ENCODE measurements around the gene ARHGEF40.
"Not testable (repeated sequence)": the region's sequence is repeated elsewhere in the genome, so short reads cannot be mapped to it uniquely, and the experiment has no call there.

ARHGEF40 gene

DNA sequence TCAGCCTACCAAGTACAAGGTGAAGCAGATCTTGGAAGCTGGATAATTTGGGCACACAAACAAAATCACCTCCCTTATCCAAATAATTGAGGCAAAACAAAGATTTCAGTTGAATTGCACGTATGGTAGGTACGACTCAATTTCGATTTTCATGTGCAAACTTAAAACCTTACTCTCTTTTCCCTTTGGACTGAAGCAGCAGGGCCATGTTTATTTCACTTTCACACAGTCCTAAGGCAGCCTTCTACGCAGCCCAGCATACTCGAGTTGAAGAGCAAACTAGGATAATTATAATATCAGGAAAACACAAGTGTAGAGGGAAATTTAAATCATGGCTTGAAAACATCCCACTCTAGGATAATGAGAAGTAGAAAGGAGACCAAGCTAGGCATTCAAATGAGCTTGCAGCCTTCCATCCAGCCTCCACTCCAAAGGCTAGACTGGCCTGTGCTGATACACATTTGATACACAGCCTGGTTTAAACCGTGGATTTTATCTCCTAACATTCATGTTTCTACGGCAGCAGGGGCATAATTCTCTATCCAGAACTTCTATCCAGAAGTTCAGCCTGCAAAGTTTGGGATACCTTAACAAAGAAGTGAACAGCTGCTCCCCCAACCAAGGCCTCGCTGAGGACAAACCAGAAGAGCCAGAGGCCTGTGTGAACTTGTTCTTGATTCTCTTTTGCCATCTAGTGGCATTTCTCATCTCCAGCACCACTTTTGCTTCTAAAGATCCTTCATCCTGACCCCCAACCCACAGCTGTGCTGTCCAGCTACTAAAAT lies 30.3 kb upstream of the ARHGEF40 start:
- no peak for DNase-seq (ENCODE audit: low spot score)

DNA sequence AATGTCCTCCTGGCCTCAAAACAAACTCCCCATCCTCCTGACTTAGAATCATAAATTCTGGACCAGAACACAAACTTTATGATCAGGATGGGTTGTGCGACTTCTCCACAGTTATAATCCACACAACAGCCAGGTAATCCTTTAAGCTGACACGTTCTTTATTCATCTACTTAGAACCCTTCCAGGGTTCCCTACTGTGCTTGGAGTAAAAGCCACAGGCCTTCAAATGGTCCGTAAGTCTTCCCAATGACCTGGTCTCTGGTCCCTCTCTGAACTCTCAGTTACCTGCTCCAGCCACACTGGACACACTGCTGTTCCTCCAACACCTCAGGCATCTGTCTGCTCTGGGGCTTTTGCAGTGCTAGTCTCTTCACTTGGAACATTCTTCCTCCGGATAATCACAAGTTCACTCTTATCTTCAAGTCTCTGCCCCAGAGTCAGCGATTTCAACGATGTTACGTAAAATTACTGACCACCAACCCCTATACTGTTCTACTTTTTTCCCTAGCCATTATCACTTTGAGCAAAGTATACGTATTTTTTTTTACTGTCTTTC lies 29.7 kb upstream of the ARHGEF40 start:
- no peak for DNase-seq (ENCODE audit: low spot score)

DNA sequence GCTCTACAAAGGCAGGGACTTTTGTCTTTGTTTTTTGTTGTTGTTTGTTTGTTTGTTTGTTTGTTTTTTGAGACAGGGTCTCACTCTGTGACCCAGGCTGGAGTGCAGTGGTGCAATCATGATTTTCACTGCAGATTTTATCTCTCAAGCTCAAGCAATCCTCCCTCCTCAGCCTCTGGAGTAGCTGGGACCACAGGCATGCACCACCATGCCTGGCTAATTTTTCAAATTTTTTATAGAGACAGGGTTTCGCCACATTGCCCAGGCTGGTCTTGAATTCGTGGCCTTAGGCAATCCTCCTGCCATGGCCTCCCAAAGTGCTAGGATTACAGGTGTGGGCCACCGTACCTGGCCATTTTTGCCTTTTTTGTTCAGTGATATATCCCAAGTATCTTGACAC lies 29.2 kb upstream of the ARHGEF40 start:
- DNase-seq (ENCODE audit: low spot score), result not testable (repeated sequence)

- no peak for DNase-seq (ENCODE audit: low spot score)
Observed at GRCh38 chr14:21041676-21042433, 28.2 kb upstream of the ARHGEF40 start, which contains the start of gene RNASE7. RNASE7 (plus strand) TSS chr14:21042362; CDS start chr14:21042993, 631 bp downstream.

DNA sequence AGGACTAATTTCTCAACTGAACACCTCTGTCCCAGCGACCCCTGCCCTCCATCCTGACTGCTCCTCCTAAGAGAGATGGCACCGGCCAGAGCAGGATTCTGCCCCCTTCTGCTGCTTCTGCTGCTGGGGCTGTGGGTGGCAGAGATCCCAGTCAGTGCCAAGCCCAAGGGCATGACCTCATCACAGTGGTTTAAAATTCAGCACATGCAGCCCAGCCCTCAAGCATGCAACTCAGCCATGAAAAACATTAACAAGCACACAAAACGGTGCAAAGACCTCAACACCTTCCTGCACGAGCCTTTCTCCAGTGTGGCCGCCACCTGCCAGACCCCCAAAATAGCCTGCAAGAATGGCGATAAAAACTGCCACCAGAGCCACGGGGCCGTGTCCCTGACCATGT lies 27.2 kb upstream of the ARHGEF40 start:
- no peak for DNase-seq (ENCODE audit: low spot score)

DNA sequence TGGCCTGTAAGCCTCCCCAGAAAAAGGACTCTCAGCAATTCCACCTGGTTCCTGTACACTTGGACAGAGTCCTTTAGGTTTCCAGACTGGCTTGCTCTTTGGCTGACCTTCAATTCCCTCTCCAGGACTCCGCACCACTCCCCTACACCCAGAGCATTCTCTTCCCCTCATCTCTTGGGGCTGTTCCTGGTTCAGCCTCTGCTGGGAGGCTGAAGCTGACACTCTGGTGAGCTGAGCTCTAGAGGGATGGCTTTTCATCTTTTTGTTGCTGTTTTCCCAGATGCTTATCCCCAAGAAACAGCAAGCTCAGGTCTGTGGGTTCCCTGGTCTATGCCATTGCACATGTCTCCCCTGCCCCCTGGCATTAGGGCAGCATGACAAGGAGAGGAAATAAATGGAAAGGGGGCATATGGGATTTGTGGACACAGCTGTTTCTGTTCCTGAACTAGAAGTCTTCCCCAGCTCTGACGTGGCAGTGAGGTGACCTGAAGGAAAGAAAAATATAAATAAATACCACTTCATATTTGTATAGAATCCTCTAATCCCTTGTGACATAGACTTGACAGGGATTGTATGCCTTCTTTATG lies 26.6 kb upstream of the ARHGEF40 start:
- DNase-seq (ENCODE audit: low spot score), result no peak

DNA sequence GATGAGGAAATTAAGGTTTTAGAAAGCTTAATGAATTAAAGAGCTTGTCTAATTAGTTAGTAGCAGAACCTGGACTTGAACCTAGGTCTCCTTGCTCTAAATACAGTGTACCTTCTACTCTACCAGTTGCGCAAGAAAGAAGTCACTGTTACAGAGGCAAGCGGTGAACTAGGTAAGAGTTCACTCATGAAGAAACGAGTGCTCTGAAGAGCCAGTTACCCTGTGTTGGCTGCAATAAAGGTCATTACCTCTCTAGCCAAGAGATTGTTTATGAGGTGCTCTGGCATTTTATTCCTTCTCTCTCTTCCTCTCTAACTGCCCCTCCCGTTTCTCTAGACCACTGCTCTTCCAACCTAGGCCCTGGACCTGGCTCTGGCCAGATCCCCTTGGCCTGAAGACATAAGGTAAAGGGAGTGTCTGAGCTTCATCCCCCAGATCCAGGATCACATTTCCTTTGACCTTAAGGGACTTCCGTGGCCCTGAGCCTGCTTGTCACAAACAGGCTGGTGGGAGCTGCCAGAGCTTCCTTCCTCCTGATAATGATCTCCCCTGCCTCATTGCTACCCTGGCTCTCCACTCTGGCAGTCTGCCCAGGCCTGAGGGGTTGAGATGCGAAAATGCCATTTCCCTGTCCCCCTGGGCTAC lies 26.0 kb upstream of the ARHGEF40 start:
- DNase-seq (ENCODE audit: low spot score), result no peak

GRCh38 chr14:21047378-21047781 lies 22.7 kb upstream of the ARHGEF40 start:
- no peak for DNase-seq (ENCODE audit: low spot score)

- DNase-seq (ENCODE audit: low spot score), result no peak
Observed at GRCh38 chr14:21048638-21049037, 21.5 kb upstream of the ARHGEF40 start.

DNA sequence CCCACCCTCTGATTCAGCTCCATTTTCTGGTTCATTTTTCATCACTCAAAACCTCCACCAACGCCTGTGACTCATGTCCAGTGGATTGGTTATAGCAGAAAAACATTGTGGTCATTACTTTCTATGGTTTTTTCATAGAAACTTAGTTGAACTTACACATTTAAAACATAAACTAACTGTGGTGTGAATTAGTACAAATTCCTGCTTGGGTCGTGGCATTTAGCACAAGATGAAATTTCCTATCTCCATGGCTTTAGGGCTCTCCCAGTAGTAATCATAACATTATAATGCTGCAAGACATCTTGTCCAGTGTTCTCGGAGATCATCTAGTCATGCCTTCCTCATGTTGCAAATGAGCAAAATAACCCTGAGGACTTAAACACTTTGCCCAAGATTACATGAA lies 20.8 kb upstream of the ARHGEF40 start:
- DNase-seq (ENCODE audit: low spot score), result no peak

DNA sequence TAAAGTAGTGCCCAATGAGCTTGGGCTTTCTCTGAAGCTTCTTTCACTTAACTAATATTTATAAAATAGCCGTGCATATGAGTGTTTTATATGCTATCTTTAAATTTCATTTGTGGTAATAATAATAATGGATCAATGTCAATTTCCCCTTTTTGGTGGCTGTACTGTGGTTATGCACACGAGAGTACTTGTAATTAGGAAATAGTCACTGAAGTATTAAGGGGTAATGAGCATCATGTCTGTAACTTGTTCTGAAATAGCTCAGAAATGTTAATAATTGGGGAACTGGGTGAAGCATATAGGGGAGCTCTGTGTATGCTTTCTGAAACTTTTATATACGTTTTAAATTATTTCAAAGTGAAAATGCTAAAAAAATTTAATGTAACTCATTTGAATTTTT lies 19.5 kb upstream of the ARHGEF40 start:
- DNase-seq (ENCODE audit: low spot score), result no peak

GRCh38 chr14:21053184-21054122 lies 16.7 kb upstream of the ARHGEF40 start:
- DNase-seq (ENCODE audit: low spot score), result no peak

DNA sequence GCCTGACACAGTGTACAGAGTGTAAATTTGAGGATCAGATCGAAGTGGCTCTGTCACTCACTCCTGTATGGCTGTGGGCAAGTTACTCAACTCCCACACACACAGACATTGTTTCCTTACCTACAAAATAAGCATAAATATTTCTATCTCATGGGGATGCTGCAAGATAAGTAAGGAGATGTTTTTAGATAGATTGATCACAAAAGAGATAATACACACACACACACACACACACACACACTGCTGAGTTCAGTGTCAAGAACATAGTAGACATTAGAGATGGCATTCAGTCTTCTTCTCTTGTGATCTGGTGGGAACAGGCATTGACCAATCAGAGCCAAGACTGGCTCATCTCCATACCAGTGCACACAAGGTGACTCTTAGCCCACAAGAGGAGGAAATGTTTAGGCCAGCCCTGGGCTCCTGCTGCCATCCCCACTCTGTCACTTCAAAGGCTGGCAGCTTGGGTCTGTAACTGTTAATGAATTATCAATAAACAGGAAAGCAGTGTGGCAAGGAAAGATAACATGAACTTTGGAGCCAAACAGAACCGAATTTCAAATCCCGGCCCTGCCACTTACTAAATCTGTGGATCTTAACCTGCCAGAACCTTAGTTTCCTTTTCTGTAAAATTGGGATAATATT lies 15.9 kb upstream of the ARHGEF40 start:
- no peak for DNase-seq (ENCODE audit: low spot score)

DNA sequence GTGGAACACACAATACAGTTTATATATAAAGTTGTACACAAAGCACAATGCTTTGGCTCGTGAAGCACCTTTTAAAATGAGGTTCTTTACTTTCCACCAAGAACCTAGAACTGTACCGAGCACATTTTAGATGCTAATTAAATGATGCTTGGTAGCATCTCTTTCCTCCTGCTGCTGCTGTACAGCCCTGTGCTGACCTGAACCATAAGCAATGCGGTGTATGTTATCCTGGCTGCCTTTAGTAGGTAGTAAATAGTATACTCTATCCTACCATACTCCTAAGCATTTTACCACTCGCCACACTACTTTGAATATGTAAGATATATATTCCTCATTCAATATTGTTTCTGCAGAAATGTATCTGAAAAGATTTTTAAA lies 15.3 kb upstream of the ARHGEF40 start:
- DNase-seq (ENCODE audit: low spot score), result no peak

DNA sequence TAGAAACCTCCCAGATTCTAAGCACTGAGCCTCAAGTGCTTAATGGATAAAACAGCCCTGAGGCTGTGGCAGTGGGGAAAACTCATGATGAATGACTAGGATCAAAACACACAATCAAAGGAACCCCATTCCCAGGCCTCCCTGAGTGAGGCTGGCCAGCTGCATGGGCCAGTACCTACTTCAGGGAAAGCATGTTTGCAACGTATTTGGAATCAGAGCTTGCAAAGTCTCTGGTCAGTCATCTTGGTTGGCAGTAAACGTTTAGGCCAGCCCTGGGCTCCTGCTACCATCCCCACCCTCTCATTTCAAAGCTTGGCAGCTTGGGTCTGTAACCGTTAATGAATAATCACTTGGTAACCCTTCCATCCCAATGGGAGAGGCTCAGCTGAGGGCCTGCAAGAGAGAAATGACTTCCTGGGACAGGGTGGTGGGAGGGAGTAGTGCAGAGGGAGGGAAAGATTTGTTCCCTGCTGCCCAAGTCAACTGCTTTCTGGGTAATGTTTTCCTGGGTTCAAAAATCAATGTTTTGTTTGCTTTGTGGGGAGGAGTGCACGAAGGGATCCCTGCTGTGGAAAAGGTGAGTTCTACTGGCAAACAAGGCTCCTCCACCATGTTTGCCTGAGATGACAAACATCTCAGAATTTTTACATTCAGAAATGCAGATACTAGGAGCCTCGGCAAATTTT lies 14.5 kb upstream of the ARHGEF40 start:
- DNase-seq (ENCODE audit: low spot score), result no peak

GRCh38 chr14:21056520-21057163 lies 13.5 kb upstream of the ARHGEF40 start:
- DNase-seq (ENCODE audit: low spot score), result no peak

DNA sequence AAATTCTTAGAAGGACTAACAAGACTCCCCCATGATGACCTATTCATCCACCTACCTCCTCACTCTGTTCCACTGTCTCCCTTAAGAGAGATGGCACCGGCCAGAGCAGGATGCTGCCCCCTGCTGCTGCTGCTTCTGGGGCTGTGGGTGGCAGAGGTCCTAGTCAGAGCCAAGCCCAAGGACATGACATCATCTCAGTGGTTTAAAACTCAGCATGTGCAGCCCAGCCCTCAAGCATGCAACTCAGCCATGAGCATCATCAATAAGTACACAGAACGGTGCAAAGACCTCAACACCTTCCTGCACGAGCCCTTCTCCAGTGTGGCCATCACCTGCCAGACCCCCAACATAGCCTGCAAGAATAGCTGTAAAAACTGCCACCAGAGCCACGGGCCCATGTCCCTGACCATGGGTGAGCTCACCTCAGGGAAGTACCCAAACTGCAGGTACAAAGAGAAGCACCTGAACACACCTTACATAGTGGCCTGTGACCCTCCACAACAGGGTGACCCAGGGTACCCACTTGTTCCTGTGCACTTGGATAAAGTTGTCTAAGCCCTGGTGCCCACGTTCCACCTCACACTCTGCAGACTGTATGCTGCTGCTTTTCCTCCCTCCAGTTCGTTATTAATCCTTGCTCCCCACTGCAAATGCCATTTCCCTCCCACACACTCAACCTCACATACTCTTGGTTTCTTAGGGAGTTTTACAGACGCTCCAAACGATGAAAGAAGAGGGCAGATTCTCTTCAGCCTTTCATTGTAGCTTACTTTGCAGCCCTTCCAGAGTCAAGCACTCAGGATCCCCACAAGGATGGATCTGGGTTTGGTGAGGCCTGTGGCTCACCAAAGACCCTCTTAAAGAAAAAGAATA lies 12.1 kb upstream of the ARHGEF40 start, which contains the start of gene RNASE8:
Gene RNASE8, plus strand, starts transcription at position 20 of the 873 bp plus-strand sequence. Its CDS starts 71 bp downstream, at position 91.
- no peak for DNase-seq (ENCODE audit: low spot score)

GRCh38 chr14:21058903-21059302 lies 11.2 kb upstream of the ARHGEF40 start:
- DNase-seq (ENCODE audit: low spot score), result no peak

All from hematopoietic multipotent progenitor cell treated with erythropoietin and hydrocortisone succinate and interleukin-3 and kit ligand, for 15 days (in vitro differentiated cells).